HEK293 (cell line): ENCODE measurements around the gene IDE.

Source experiments
- CTCF ChIA-PET: fragments of 350-600 bp; formaldehyde crosslinking; extraction: SDS; loops from one replicate; lab custom pipeline; 2021; ENCODE audit warnings: antibody characterized with exemption; lab: Yijun Ruan, JAX
- POLR2A ChIA-PET: fragments of 300-600 bp; formaldehyde crosslinking; extraction: SDS; loops from one replicate; lab custom pipeline; 2020; ENCODE audit warnings: antibody characterized with exemption, inconsistent platforms; lab: Yijun Ruan, JAX
- H3K27ac ChIP-seq: fragments of 200-500 bp; sonication (Bioruptor generic); 2 replicates; pipeline ENCODE4 v1.5.1; 2014; ENCODE audit warnings: low read depth, low read length, control low read depth, inconsistent platforms; ENCODE audit errors: extremely low read depth
- H3K36me3 ChIP-seq, 2 experiments: fragments of 200-500 bp in 1 of 2; sonication (Bioruptor generic) in 1 of 2; 1 replicate in 1 of 2; 2 replicates in 1 of 2; pipeline ENCODE4 v1.5.1; 2014 to 2017; ENCODE audit warnings: inconsistent platforms in 2 of 2, low read length in 2 of 2; ENCODE audit not compliant: control insufficient read depth in 2 of 2, insufficient read depth in 1 of 2
- H3K4me1 ChIP-seq: fragments of 200-500 bp; sonication (Bioruptor generic); 2 replicates; pipeline ENCODE4 v1.5.1; 2014; ENCODE audit warnings: mild to moderate bottlenecking, low read length, inconsistent platforms; ENCODE audit not compliant: control insufficient read depth, insufficient read depth
- H3K4me3 ChIP-seq: 2 replicates; pipeline ENCODE4 v1.5.1; 2011; ENCODE audit warnings: low read depth, mild to moderate bottlenecking, control low read depth, low read length, moderate library complexity
- H3K9me3 ChIP-seq: fragments of 200-500 bp; sonication (Bioruptor generic); 2 replicates; pipeline ENCODE4 v1.5.1; 2014; ENCODE audit warnings: low read depth, low read length, inconsistent platforms; ENCODE audit not compliant: control insufficient read depth, insufficient read depth
- BCL11B ChIP-seq: fragments of 450-650 bp; formaldehyde crosslinking; IDR thresholded peaks from 2 replicates; pipeline ENCODE4 v1.5.1; 2016; ENCODE audit warnings: low read depth, missing biosample characterization, missing genetic modification characterization
- GLIS1 ChIP-seq: fragments of 450-650 bp; formaldehyde crosslinking; IDR thresholded peaks from 2 replicates; pipeline ENCODE4 v1.5.1; 2016; ENCODE audit warnings: missing biosample characterization, missing genetic modification characterization
- GLIS2 ChIP-seq: fragments of 450-650 bp; formaldehyde crosslinking; IDR thresholded peaks from 2 replicates; pipeline ENCODE4 v1.5.1; 2016; ENCODE audit warnings: missing biosample characterization, missing genetic modification characterization
- HOXC10 ChIP-seq: sonication (generic); formaldehyde crosslinking; IDR thresholded peaks from 2 replicates; pipeline ENCODE4 v1.8.1; 2023; ENCODE audit warnings: mild to moderate bottlenecking, missing genetic modification reagents
- KLF10 ChIP-seq: fragments of 450-650 bp; IDR thresholded peaks from 2 replicates; pipeline ENCODE4 v1.5.1; 2018; ENCODE audit warnings: missing biosample characterization, mild to moderate bottlenecking, missing genetic modification characterization
- SP2 ChIP-seq: fragments of 450-650 bp; formaldehyde crosslinking; IDR thresholded peaks from 2 replicates; pipeline ENCODE4 v1.5.1; 2016; ENCODE audit warnings: missing biosample characterization, missing genetic modification characterization
- SP7 ChIP-seq: fragments of 450-650 bp; formaldehyde crosslinking; IDR thresholded peaks from 2 replicates; pipeline ENCODE4 v1.5.1; 2016; ENCODE audit warnings: missing biosample characterization, missing genetic modification characterization
- ZFHX2 ChIP-seq: fragments of 450-650 bp; formaldehyde crosslinking; conservative IDR thresholded peaks from 2 replicates; pipeline ENCODE4 v1.5.1; 2016; ENCODE audit warnings: missing biosample characterization, missing genetic modification characterization
- ZIC2 ChIP-seq: fragments of 450-650 bp; formaldehyde crosslinking; IDR thresholded peaks from 2 replicates; pipeline ENCODE4 v1.5.1; 2016; ENCODE audit warnings: missing biosample characterization, missing genetic modification characterization
- ZNF16 ChIP-seq: fragments of 450-650 bp; formaldehyde crosslinking; IDR thresholded peaks from 2 replicates; pipeline ENCODE4 v1.5.1; 2016; ENCODE audit warnings: low read depth, missing biosample characterization, missing genetic modification characterization
- ZNF202 ChIP-seq: fragments of 450-650 bp; formaldehyde crosslinking; IDR thresholded peaks from 2 replicates; pipeline ENCODE4 v1.5.1; 2016; ENCODE audit warnings: missing biosample characterization, missing genetic modification characterization, borderline replicate concordance
- ZNF248 ChIP-seq: fragments of 450-650 bp; formaldehyde crosslinking; IDR thresholded peaks from 2 replicates; pipeline ENCODE4 v1.5.1; 2017; ENCODE audit warnings: missing biosample characterization, missing genetic modification characterization
- ZNF302 ChIP-seq: fragments of 450-650 bp; formaldehyde crosslinking; IDR thresholded peaks from 2 replicates; pipeline ENCODE4 v1.5.1; 2016; ENCODE audit warnings: missing biosample characterization, missing genetic modification characterization, low read depth
- ZNF37A ChIP-seq: fragments of 450-650 bp; IDR thresholded peaks from 2 replicates; pipeline ENCODE4 v1.5.1; 2018; ENCODE audit warnings: missing biosample characterization, missing genetic modification characterization
- ZNF416 ChIP-seq: fragments of 450-650 bp; formaldehyde crosslinking; IDR thresholded peaks from 2 replicates; pipeline ENCODE4 v1.5.1; 2016; ENCODE audit warnings: missing biosample characterization, missing genetic modification characterization
- ZNF560 ChIP-seq: fragments of 450-650 bp; formaldehyde crosslinking; IDR thresholded peaks from 2 replicates; pipeline ENCODE4 v1.5.1; 2017; ENCODE audit warnings: missing biosample characterization, missing genetic modification characterization, borderline replicate concordance
- ZNF561 ChIP-seq: fragments of 450-650 bp; IDR thresholded peaks from 2 replicates; pipeline ENCODE4 v1.5.1; 2018; ENCODE audit warnings: missing biosample characterization, missing genetic modification characterization, borderline replicate concordance
- ZNF626 ChIP-seq: fragments of 450-650 bp; sonication (Bioruptor Pico); formaldehyde crosslinking; IDR thresholded peaks from 2 replicates; pipeline ENCODE4 v1.5.1; 2018; ENCODE audit warnings: missing biosample characterization, missing genetic modification characterization, inconsistent platforms
- ZNF660 ChIP-seq: fragments of 450-650 bp; IDR thresholded peaks from 2 replicates; pipeline ENCODE4 v1.5.1; 2018; ENCODE audit warnings: missing biosample characterization, mild to moderate bottlenecking, missing genetic modification characterization
- ZSCAN16 ChIP-seq: fragments of 450-650 bp; formaldehyde crosslinking; IDR thresholded peaks from 2 replicates; pipeline ENCODE4 v1.5.1; 2016; ENCODE audit warnings: missing biosample characterization, missing genetic modification characterization
- TF ChIP-seq, protein P1 (sequence below): fragments of 450-650 bp; formaldehyde crosslinking; IDR thresholded peaks from 2 replicates; pipeline ENCODE4 v1.5.1; 2016; ENCODE audit warnings: missing biosample characterization, missing genetic modification characterization
- TF ChIP-seq, protein P2 (sequence below): fragments of 450-650 bp; formaldehyde crosslinking; IDR thresholded peaks from 2 replicates; pipeline ENCODE4 v1.5.1; 2016; ENCODE audit warnings: missing biosample characterization, missing genetic modification characterization
- TF ChIP-seq, protein P3 (sequence below): fragments of 450-650 bp; formaldehyde crosslinking; IDR thresholded peaks from 2 replicates; pipeline ENCODE4 v1.5.1; 2016; ENCODE audit warnings: missing biosample characterization, missing genetic modification characterization
- TF ChIP-seq, protein P4 (sequence below): fragments of 450-650 bp; formaldehyde crosslinking; IDR thresholded peaks from 2 replicates; pipeline ENCODE4 v1.5.1; 2016; ENCODE audit warnings: missing biosample characterization, missing genetic modification characterization
- TF ChIP-seq, protein P5 (sequence below): fragments of 450-650 bp; formaldehyde crosslinking; IDR thresholded peaks from 2 replicates; pipeline ENCODE4 v1.5.1; 2016; ENCODE audit warnings: missing biosample characterization, missing genetic modification characterization
- TF ChIP-seq, protein P6 (sequence below): fragments of 450-650 bp; formaldehyde crosslinking; IDR thresholded peaks from 2 replicates; pipeline ENCODE4 v1.5.1; 2017; ENCODE audit warnings: missing biosample characterization, missing genetic modification characterization

The IDE gene

DNA sequence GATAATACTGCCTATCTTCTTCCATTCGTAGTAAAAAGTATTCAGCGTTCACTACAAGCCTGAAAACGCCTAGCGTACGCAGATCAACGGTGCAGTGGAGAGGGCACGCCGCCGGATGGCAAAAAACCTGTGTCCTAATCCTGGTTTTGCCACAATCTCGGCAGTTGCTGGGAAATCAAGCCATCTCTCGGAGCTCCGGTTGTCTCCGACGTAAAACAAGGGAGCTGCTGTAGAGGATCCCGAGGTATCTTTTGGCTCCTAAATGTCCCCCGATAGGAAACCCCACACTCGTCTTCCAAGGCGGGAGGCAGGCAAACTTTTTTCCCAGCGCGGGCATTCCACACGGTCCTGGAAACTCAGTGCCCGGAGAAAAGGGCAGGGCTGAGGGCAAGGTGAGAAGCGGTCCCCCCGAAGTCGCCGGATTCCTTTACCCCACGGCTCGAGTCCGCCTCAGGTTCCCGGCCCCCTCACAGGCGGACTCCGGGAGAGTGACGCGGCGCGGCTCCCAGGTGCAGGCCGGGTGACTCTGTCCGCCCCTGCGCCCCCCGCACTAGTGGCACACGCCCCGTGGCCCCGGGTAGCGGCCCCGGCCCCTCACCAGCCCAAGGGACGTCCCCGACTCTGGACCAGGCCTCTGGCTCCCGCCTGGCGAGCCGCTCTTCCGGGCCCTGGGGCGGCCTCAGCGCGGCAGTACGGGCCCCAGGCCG lies 649 bp downstream of the IDE start:
- Histone ChIP-seq H3K9me3 (no peaks in the 10 kb centered on the region), H3K4me1 (peaks cover 15% of the 10 kb centered on the region), H3K4me3 (peak overlapping the region; percentile 84), H3K36me3 (peaks cover 0 to 5% of the 10 kb centered on the region in 2 experiments; a peak in 2 of 3 replicates), H3K27ac (peak overlapping the region; percentile 95)
- ChIA-PET CTCF (interaction anchor here (0.7 to 6.7 kb wide), 5 partner anchors 19 to 61 kb away, joined by 3 to 71 read pairs (median 8); partner anchors contain the start of gene KIF11), POLR2A (interaction anchor here (1.0 to 2.6 kb wide), 10 partner anchors 18 to 283 kb away, joined by 3 to 15 read pairs (median 5); partner anchors contain the start of genes CPEB3, HHEX, KIF11 and MARCHF5)
- TF ChIP-seq GLIS1 (tag by site-specific recombination) (peak; percentile 49), GLIS2 (tag by site-specific recombination) (peak; percentile 94), ZNF561 (peak; percentile 31; the same call in 1 of the 2 replicates), ZNF37A (tag by site-specific recombination) (no peak), SP7 (tag by site-specific recombination) (no peak), ZNF248 (tag by site-specific recombination) (no peak), ZNF302 (tag by site-specific recombination) (no peak), HOXC10 (CRISPR knock-in tag) (no peak), ZSCAN16 (tag by site-specific recombination) (no peak), SP2 (tag by site-specific recombination) (no peak), ZNF660 (tag by site-specific recombination) (peak; percentile 14; the same call in 1 of the 2 replicates), BCL11B (tag by site-specific recombination) (no peak), ZNF626 (tag by site-specific recombination) (no peak), ZIC2 (tag by site-specific recombination) (no peak), ZNF202 (0 out of 2 replicates have a peak, but pooled peaks have one; percentile 4), ZNF416 (tag by site-specific recombination) (no peak), ZNF16 (no peak), KLF10 (no peak), ZFHX2 (tag by site-specific recombination) (peak; percentile 25; the same call in 1 of the 2 replicates), ZNF560 (tag by site-specific recombination) (no peak)
- TF ChIP-seq, protein P1, sequence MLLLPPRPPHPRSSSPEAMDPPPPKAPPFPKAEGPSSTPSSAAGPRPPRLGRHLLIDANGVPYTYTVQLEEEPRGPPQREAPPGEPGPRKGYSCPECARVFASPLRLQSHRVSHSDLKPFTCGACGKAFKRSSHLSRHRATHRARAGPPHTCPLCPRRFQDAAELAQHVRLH: no peak
- TF ChIP-seq, protein P2, sequence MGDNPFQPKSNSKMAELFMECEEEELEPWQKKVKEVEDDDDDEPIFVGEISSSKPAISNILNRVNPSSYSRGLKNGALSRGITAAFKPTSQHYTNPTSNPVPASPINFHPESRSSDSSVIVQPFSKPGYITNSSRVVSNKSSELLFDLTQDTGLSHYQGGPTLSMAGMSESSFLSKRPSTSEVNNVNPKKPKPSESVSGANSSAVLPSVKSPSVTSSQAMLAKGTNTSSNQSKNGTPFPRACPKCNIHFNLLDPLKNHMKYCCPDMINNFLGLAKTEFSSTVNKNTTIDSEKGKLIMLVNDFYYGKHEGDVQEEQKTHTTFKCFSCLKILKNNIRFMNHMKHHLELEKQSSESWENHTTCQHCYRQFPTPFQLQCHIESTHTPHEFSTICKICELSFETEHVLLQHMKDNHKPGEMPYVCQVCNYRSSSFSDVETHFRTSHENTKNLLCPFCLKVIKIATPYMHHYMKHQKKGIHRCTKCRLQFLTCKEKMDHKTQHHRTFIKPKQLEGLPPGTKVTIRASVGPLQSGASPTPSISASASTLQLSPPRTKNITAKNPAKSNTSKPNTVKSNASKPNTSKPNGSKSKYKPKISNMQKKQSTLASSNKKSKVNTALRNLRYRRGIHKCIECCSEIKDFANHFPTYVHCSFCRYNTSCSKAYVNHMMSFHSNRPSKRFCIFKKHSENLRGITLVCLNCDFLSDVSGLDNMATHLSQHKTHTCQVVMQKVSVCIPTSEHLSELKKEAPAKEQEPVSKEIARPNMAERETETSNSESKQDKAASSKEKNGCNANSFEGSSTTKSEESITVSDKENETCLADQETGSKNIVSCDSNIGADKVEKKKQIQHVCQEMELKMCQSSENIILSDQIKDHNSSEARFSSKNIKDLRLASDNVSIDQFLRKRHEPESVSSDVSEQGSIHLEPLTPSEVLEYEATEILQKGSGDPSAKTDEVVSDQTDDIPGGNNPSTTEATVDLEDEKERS (tag by site-specific recombination): no peak
- TF ChIP-seq, protein P3, sequence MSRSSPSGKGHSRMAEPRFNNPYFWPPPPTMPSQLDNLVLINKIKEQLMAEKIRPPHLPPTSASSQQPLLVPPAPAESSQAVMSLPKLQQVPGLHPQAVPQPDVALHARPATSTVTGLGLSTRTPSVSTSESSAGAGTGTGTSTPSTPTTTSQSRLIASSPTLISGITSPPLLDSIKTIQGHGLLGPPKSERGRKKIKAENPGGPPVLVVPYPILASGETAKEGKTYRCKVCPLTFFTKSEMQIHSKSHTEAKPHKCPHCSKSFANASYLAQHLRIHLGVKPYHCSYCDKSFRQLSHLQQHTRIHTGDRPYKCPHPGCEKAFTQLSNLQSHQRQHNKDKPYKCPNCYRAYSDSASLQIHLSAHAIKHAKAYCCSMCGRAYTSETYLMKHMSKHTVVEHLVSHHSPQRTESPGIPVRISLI (tag by site-specific recombination): no peak
- TF ChIP-seq, protein P4, sequence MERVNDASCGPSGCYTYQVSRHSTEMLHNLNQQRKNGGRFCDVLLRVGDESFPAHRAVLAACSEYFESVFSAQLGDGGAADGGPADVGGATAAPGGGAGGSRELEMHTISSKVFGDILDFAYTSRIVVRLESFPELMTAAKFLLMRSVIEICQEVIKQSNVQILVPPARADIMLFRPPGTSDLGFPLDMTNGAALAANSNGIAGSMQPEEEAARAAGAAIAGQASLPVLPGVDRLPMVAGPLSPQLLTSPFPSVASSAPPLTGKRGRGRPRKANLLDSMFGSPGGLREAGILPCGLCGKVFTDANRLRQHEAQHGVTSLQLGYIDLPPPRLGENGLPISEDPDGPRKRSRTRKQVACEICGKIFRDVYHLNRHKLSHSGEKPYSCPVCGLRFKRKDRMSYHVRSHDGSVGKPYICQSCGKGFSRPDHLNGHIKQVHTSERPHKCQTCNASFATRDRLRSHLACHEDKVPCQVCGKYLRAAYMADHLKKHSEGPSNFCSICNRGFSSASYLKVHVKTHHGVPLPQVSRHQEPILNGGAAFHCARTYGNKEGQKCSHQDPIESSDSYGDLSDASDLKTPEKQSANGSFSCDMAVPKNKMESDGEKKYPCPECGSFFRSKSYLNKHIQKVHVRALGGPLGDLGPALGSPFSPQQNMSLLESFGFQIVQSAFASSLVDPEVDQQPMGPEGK (tag by site-specific recombination): 0 out of 2 replicates have a peak, but pooled peaks have one; percentile 4
- TF ChIP-seq, protein P5, sequence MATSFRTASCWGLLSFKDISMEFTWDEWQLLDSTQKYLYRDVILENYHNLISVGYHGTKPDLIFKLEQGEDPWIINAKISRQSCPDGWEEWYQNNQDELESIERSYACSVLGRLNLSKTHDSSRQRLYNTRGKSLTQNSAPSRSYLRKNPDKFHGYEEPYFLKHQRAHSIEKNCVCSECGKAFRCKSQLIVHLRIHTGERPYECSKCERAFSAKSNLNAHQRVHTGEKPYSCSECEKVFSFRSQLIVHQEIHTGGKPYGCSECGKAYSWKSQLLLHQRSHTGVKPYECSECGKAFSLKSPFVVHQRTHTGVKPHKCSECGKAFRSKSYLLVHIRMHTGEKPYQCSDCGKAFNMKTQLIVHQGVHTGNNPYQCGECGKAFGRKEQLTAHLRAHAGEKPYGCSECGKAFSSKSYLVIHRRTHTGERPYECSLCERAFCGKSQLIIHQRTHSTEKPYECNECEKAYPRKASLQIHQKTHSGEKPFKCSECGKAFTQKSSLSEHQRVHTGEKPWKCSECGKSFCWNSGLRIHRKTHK (tag by site-specific recombination): no peak
- TF ChIP-seq, protein P6, sequence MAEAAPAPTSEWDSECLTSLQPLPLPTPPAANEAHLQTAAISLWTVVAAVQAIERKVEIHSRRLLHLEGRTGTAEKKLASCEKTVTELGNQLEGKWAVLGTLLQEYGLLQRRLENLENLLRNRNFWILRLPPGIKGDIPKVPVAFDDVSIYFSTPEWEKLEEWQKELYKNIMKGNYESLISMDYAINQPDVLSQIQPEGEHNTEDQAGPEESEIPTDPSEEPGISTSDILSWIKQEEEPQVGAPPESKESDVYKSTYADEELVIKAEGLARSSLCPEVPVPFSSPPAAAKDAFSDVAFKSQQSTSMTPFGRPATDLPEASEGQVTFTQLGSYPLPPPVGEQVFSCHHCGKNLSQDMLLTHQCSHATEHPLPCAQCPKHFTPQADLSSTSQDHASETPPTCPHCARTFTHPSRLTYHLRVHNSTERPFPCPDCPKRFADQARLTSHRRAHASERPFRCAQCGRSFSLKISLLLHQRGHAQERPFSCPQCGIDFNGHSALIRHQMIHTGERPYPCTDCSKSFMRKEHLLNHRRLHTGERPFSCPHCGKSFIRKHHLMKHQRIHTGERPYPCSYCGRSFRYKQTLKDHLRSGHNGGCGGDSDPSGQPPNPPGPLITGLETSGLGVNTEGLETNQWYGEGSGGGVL: peak; percentile 30; the same call in 1 of the 2 replicates
